OCI-M1 (cell line): Measurements from ENCODE around the gene TMED1.
A peak's percentile ranks its signal among the peaks of the same experiment; 100 is the strongest.

Source experiments
- DNase-seq: peaks from one replicate; lab custom pipeline; 2025; lab: John Stamatoyannopoulos, UW

The TMED1 gene

GRCh38 chr19:10809651-10810285 lies 26.2 kb downstream of the TMED1 start:
- DNase-seq = peak; percentile 81

- DNase-seq = peak; percentile 79
Observed at GRCh38 chr19:10808937-10809649, 26.9 kb downstream of the TMED1 start.

GRCh38 chr19:10805758-10806247 lies 30.2 kb downstream of the TMED1 start:
- no peak for DNase-seq

GRCh38 chr19:10805065-10805757 lies 30.8 kb downstream of the TMED1 start:
- no peak for DNase-seq

- DNase-seq = no peak
Observed at GRCh38 chr19:10803252-10803651, 32.8 kb downstream of the TMED1 start.

GRCh38 chr19:10802479-10802878 lies 33.5 kb downstream of the TMED1 start:
- DNase-seq = no peak

- no peak for DNase-seq
Observed at GRCh38 chr19:10800488-10800887, 35.5 kb downstream of the TMED1 start.

GRCh38 chr19:10797541-10798256 lies 38.3 kb downstream of the TMED1 start:
- DNase-seq = no peak

GRCh38 chr19:10797078-10797477 lies 38.9 kb downstream of the TMED1 start:
- no peak for DNase-seq

- no peak for DNase-seq
Observed at GRCh38 chr19:10796653-10797052, 39.4 kb downstream of the TMED1 start.

GRCh38 chr19:10789866-10790265 lies 46.1 kb downstream of the TMED1 start:
- DNase-seq = no peak

GRCh38 chr19:10788146-10788545 lies 47.9 kb downstream of the TMED1 start:
- no peak for DNase-seq

GRCh38 chr19:10784257-10784656 lies 51.8 kb downstream of the TMED1 start:
- no peak for DNase-seq

- DNase-seq = no peak
Observed at GRCh38 chr19:10782795-10783194, 53.2 kb downstream of the TMED1 start.
